H1 (cell line): ENCODE results near the gene RXRA. TPM values are rescaled to one million over a fixed set of nuclear protein-coding genes. Genes with fewer than 3 reads are reported as not detected.

ENCODE experiments used
- CTCF ChIA-PET: fragments of 300-600 bp; sonication (Branson Sonifier 250); formaldehyde crosslinking; loops from one replicate; lab custom pipeline; 2021; ENCODE audit not compliant: partially characterized antibody; lab: Charles Lee
- POLR2A ChIA-PET: fragments of 300-600 bp; sonication (Branson Sonifier 250); formaldehyde crosslinking; loops from one replicate; lab custom pipeline; 2021; ENCODE audit warnings: inconsistent platforms; ENCODE audit not compliant: partially characterized antibody; lab: Charles Lee
- DNase-seq, 2 experiments: peaks; one replicate each; pipeline versions ENCODE4 v3.0.0 to v3.0.0-alpha.2; 2010 to 2022; ENCODE audit warnings: low spot score in 2 of 2, low read depth in 1 of 2, mixed read lengths in 1 of 2
- FAIRE-seq: peaks from 2 replicates; lab custom pipeline; 2011; peaks lifted over from hg19 to GRCh38; lab: Jason Lieb, UNC
- H2AFZ ChIP-seq: 2 replicates; pipeline ENCODE4 v1.8.1; 2012; ENCODE audit warnings: low read length, inconsistent platforms
- H2AK5ac ChIP-seq: 2 replicates; pipeline ENCODE4 v1.6.1; 2013; ENCODE audit warnings: low read depth, low read length
- H2BK120ac ChIP-seq: replicated peaks from 2 replicates; pipeline ENCODE3; 2013; ENCODE audit warnings: low read depth, low read length, inconsistent platforms
- H2BK12ac ChIP-seq: 2 replicates; pipeline ENCODE4 v1.6.1; 2013; ENCODE audit warnings: low read depth, low read length
- H2BK15ac ChIP-seq: 2 replicates; pipeline ENCODE4 v1.6.1; 2013; ENCODE audit warnings: low read length
- H2BK20ac ChIP-seq: 2 replicates; pipeline ENCODE4 v1.6.1; 2013; ENCODE audit warnings: low read length
- H2BK5ac ChIP-seq: 2 replicates; pipeline ENCODE4 v1.6.1; 2013; ENCODE audit warnings: low read depth, low read length
- H3K14ac ChIP-seq: 2 replicates; pipeline ENCODE4 v1.6.1; 2013; ENCODE audit warnings: inconsistent platforms; ENCODE audit not compliant: insufficient read length
- H3K18ac ChIP-seq: 2 replicates; pipeline ENCODE4 v1.6.1; 2013; ENCODE audit warnings: low read length; ENCODE audit errors: extremely low read depth
- H3K23ac ChIP-seq: 2 replicates; pipeline ENCODE4 v1.6.1; 2013; ENCODE audit warnings: inconsistent platforms; ENCODE audit not compliant: insufficient read length
- H3K23me2 ChIP-seq: 2 replicates; pipeline ENCODE4 v1.6.1; 2013; ENCODE audit warnings: low read depth, low read length
- H3K27ac ChIP-seq: 2 replicates; pipeline ENCODE4 v1.6.1; 2011; ENCODE audit warnings: low read depth, low read length, inconsistent platforms
- H3K27me3 ChIP-seq, 4 experiments: replicated peaks in 1 of 4; 1 replicate in 1 of 4; 2 replicates in 3 of 4; pipeline versions ENCODE4 v1.6.1 to v1.8.1; 2011 to 2013; ENCODE audit warnings: low read length in 3 of 4, mild to moderate bottlenecking in 3 of 4, inconsistent platforms in 2 of 4, mixed read lengths in 2 of 4, moderate library complexity in 1 of 4; ENCODE audit not compliant: control insufficient read depth in 3 of 4, insufficient read depth in 3 of 4; ENCODE audit errors: extremely low read depth in 1 of 4
- H3K36me3 ChIP-seq, 4 experiments: 2 replicates each; pipeline versions ENCODE4 v1.6.1 to v1.8.1; 2011 to 2013; ENCODE audit warnings: mild to moderate bottlenecking in 4 of 4, low read length in 3 of 4, moderate library complexity in 2 of 4, control low read depth in 1 of 4, inconsistent platforms in 1 of 4; ENCODE audit not compliant: insufficient read depth in 4 of 4, control insufficient read depth in 2 of 4
- H3K4ac ChIP-seq: replicated peaks from 2 replicates; pipeline ENCODE3; 2013; ENCODE audit warnings: low read length, low read depth, mixed read lengths, inconsistent platforms; ENCODE audit not compliant: insufficient read length
- H3K4me1 ChIP-seq, 4 experiments: replicated peaks in 1 of 4; 1 replicate in 1 of 4; 2 replicates in 3 of 4; pipeline versions ENCODE4 v1.6.1 to v1.8.1; 2011 to 2013; ENCODE audit warnings: low read length in 3 of 4, inconsistent platforms in 2 of 4, mixed read lengths in 1 of 4; ENCODE audit not compliant: insufficient read depth in 4 of 4, control insufficient read depth in 3 of 4
- H3K4me2 ChIP-seq, 2 experiments: 2 replicates each; pipeline versions ENCODE4 v1.6.1 to v1.8.1; 2011 to 2013; ENCODE audit warnings: low read depth in 2 of 2, low read length in 2 of 2, control low read depth in 1 of 2, inconsistent platforms in 1 of 2, mild to moderate bottlenecking in 1 of 2; ENCODE audit not compliant: insufficient read depth in 1 of 2
- H3K4me3 ChIP-seq, 4 experiments: fragments of 200-600, 300-600 bp in 1 of 4; sonication (generic), shearing (Covaris generic), sonication (Bioruptor Twin) in 1 of 4; 2 replicates each; pipeline versions ENCODE4 v1.5.1 to v1.8.1; 2011 to 2016; ENCODE audit warnings: low read length in 4 of 4, low read depth in 3 of 4, control low read depth in 2 of 4, inconsistent platforms in 2 of 4, mild to moderate bottlenecking in 2 of 4, mixed read lengths in 1 of 4, moderate library complexity in 1 of 4; ENCODE audit not compliant: insufficient read depth in 2 of 4; ENCODE audit errors: extremely low read depth in 1 of 4
- H3K56ac ChIP-seq: replicated peaks from 2 replicates; pipeline ENCODE3; 2013; ENCODE audit warnings: low read depth, mild to moderate bottlenecking, mixed read lengths, low read length, inconsistent platforms; ENCODE audit not compliant: insufficient read length
- H3K79me1 ChIP-seq: 2 replicates; pipeline ENCODE4 v1.6.1; 2013; ENCODE audit warnings: low read depth, low read length, control low read depth
- H3K79me2 ChIP-seq, 2 experiments: 2 replicates each; pipeline versions ENCODE4 v1.6.1 to v1.8.1; 2012 to 2013; ENCODE audit warnings: low read length in 2 of 2, mild to moderate bottlenecking in 2 of 2, inconsistent platforms in 1 of 2; ENCODE audit not compliant: insufficient read depth in 2 of 2, control insufficient read depth in 1 of 2
- H3K9ac ChIP-seq, 4 experiments: replicated peaks in 1 of 4; 1 replicate in 1 of 4; 2 replicates in 3 of 4; pipeline versions ENCODE4 v1.6.1 to v1.8.1; 2011 to 2013; ENCODE audit warnings: low read depth in 3 of 4, low read length in 3 of 4, control low read depth in 2 of 4, mild to moderate bottlenecking in 2 of 4, moderate library complexity in 2 of 4, inconsistent platforms in 1 of 4; ENCODE audit errors: extremely low read depth in 1 of 4
- H3K9me3 ChIP-seq, 2 experiments: 2 replicates each; pipeline versions ENCODE4 v1.6.1 to v1.8.1; 2012 to 2013; ENCODE audit warnings: mild to moderate bottlenecking in 2 of 2, moderate library complexity in 2 of 2, control low read depth in 1 of 2, inconsistent platforms in 1 of 2, low read depth in 1 of 2, low read length in 1 of 2, mixed read lengths in 1 of 2; ENCODE audit not compliant: insufficient read depth in 2 of 2
- H4K20me1 ChIP-seq, 2 experiments: replicated peaks in 1 of 2; 2 replicates each; pipeline versions ENCODE3 to v1.8.1; 2011 to 2013; ENCODE audit warnings: inconsistent platforms in 2 of 2, low read length in 2 of 2, mild to moderate bottlenecking in 1 of 2; ENCODE audit not compliant: insufficient read depth in 2 of 2, control insufficient read depth in 1 of 2
- H4K5ac ChIP-seq: 2 replicates; pipeline ENCODE4 v1.6.1; 2013; ENCODE audit warnings: low read length, low read depth, mixed read lengths, inconsistent platforms; ENCODE audit not compliant: insufficient read length
- H4K8ac ChIP-seq: 2 replicates; pipeline ENCODE4 v1.8.0; 2013; ENCODE audit warnings: mild to moderate bottlenecking, moderate library complexity, low read length, inconsistent platforms; ENCODE audit not compliant: insufficient read depth; ENCODE audit errors: extremely low read depth
- H4K91ac ChIP-seq: replicated peaks from 2 replicates; pipeline ENCODE3; 2013; ENCODE audit warnings: low read length, mixed read lengths, inconsistent platforms; ENCODE audit not compliant: insufficient read length
- CBX8 ChIP-seq: fragments of 300-800, 300-1000 bp; sonication (generic); IDR thresholded peaks from 2 replicates; pipeline ENCODE4 v1.7.1; 2016; ENCODE audit warnings: low read depth, low read length, borderline replicate concordance
- NANOG ChIP-seq: IDR thresholded peaks from 2 replicates; pipeline ENCODE4 v1.6.1; 2011; ENCODE audit warnings: low read length, low read depth, mild to moderate bottlenecking, inconsistent platforms; ENCODE audit not compliant: insufficient read depth, poor library complexity, severe bottlenecking
- WGBS, 2 experiments: shearing (Covaris generic) in 1 of 2; methylation state at CpG; one replicate each; pipeline versions ENCODE4 v1.1.6 to v1.1.7; 2013 to 2015; ENCODE audit warnings: low lambda C conversion rate in 2 of 2, mixed read lengths in 2 of 2, inconsistent platforms in 1 of 2, low coverage in 1 of 2, missing lambda C conversion rate in 1 of 2; ENCODE audit not compliant: insufficient replicate concordance in 2 of 2, insufficient coverage in 1 of 2, insufficient read length in 1 of 2; ENCODE audit errors: extremely low coverage in 1 of 2, missing lambda C conversion rate in 1 of 2; 5-methylcytosine and 5-hydroxymethylcytosine counted together
- polyA plus RNA-seq, 7 experiments: library from polyadenylated mRNA; depleted of rRNA in 3 of 7; stranded (reverse) in 5 of 7; unstranded in 2 of 7; fragments of >200 nt in 5 of 7; fragments of 200-250 nt in 2 of 7; gene quantifications; 1 replicate in 5 of 7; 2 replicates in 1 of 7; 4 replicates in 1 of 7; pipeline versions ENCODE4 v1.2.1 to v1.2.3, GENCODE V29; 2011 to 2013; ENCODE audit warnings: missing spikeins in 2 of 7, mixed read lengths in 2 of 7
- total RNA-seq: library from RNA; stranded (reverse); fragmentation: NEBNext Ultra II Directional; extraction: Animal tissue kit (Norgen Biotek cat#: 25700); gene quantifications from 2 replicates; pipeline ENCODE4 v1.2.1, GENCODE V29; 2021

RXRA gene
- total and polyA plus RNA-seq, 2 of the 8 experiments (the other 6 are each of a cell fraction or from before 2014, with no cell fraction given), result 9.8 to 29.4 TPM

DNA sequence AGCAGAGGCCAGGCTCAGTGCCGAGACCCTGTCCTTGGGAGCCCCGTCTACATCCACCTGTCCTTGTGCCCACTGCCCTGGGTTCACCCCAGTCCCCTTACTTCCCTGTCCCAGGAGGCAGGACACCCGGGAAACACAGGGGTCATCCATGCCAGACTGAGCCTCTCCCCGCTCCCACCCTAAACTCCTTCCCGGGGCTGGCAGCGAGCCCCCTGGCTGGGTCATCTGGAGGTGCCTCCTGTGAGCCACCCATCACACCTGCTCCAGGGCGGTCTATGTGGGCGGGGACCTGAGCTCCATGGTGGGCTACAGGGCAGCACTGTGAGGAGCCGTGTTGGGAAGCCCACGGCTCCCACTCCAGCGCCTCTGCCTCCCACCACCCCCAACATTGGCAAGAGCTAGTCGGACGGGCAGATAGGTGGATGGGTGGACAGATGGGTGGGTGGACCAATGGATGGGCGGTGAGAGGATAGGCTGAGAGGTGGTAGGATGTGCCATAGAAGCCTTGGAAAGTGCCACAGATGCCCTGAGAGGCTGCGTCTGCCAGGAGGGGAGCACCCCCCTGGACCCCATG is 42.5 kb upstream of the RXRA start:
- H4K20me1 ChIP-seq, result peaks cover 0 to 11% of the 10 kb centered on the region in 2 experiments
- H2BK120ac ChIP-seq, result no peak overlapping the region
- H3K23ac ChIP-seq, result no peak overlapping the region
- H4K91ac ChIP-seq, result no peak overlapping the region
- H3K27me3 ChIP-seq, result no peaks in the 10 kb centered on the region
- no peak overlapping the region for H3K9ac ChIP-seq
- H3K79me2 ChIP-seq, result no peaks in the 10 kb centered on the region
- H2BK20ac ChIP-seq, result no peak overlapping the region
- WGBS, 2 experiments, result 93% methylated on average over 15 of the region's 15 CpGs; no CpG with 5 or more reads in 1 of the 2 experiments
- H2AK5ac ChIP-seq, result no peak overlapping the region
- peak overlapping the region; percentile 23 for H3K4ac ChIP-seq
- CTCF ChIA-PET, result interaction anchor here (1.0 to 1.1 kb wide), 3 partner anchors 8 to 67 kb away, joined by 3 read pairs; no protein-coding TSS in a partner anchor
- H3K56ac ChIP-seq, result no peak overlapping the region
- FAIRE-seq (no peak), DNase-seq (no peak)
- H3K9me3 ChIP-seq, result no peaks in the 10 kb centered on the region; a peak in 1 of 4 replicates
- peaks cover 11% of the 10 kb centered on the region; the same call in 1 of the 2 replicates for H3K23me2 ChIP-seq
- no peaks in the 10 kb centered on the region for H3K79me1 ChIP-seq
- POLR2A ChIA-PET, result no interaction called here
- H3K36me3 ChIP-seq, result no peaks in the 10 kb centered on the region; a peak in 1 of 8 replicates
- H2BK5ac ChIP-seq, result no peak overlapping the region
- no peak overlapping the region for H3K4me2 ChIP-seq
- no peak overlapping the region for H3K4me3 ChIP-seq
- no peak overlapping the region for H3K27ac ChIP-seq
- no peak overlapping the region for H3K18ac ChIP-seq
- H4K5ac ChIP-seq, result no peak overlapping the region
- H2BK12ac ChIP-seq, result no peak overlapping the region
- H3K4me1 ChIP-seq, result no peaks in the 10 kb centered on the region; a peak in 1 of 7 replicates
- no peak overlapping the region for H3K14ac ChIP-seq
- H4K8ac ChIP-seq, result no peak overlapping the region
- H2AFZ ChIP-seq, result no peak overlapping the region
- H2BK15ac ChIP-seq, result no peak overlapping the region
- TF ChIP-seq CBX8, result no peak
- no peak for TF ChIP-seq NANOG
